Liver (tissue), 9 donors: ENCODE data around the gene PTRH1. TPM values are rescaled to one million over a fixed set of nuclear protein-coding genes. Genes with fewer than 3 reads are reported as not detected.

Experiments used
- DNase-seq: peaks from one replicate; pipeline ENCODE4 v3.0.0-alpha.2; 2017; ENCODE audit warnings: low spot score
- H3K27ac ChIP-seq, 2 donors: one replicate each; pipeline ENCODE4 v1.7.0; 2013; ENCODE audit warnings: inconsistent platforms in 2 of 2, low read length in 2 of 2, control low read depth in 1 of 2, low read depth in 1 of 2, mild to moderate bottlenecking in 1 of 2
- H3K27me3 ChIP-seq, 4 donors: one replicate each; pipeline versions ENCODE4 v1.6.1 to v1.7.0; 2013; ENCODE audit warnings: low read length in 3 of 4, inconsistent platforms in 1 of 4, mild to moderate bottlenecking in 1 of 4, moderate library complexity in 1 of 4; ENCODE audit not compliant: control insufficient read depth in 4 of 4, insufficient read depth in 4 of 4
- H3K36me3 ChIP-seq, 4 donors: one replicate each; pipeline versions ENCODE4 v1.6.1 to v1.7.0; 2013; ENCODE audit warnings: low read length in 3 of 4, mild to moderate bottlenecking in 3 of 4, low read depth in 1 of 4, moderate library complexity in 1 of 4; ENCODE audit not compliant: control insufficient read depth in 4 of 4, insufficient read depth in 3 of 4
- H3K4me1 ChIP-seq, 4 donors: one replicate each; pipeline versions ENCODE4 v1.6.1 to v1.7.0; 2013; ENCODE audit warnings: low read length in 3 of 4, mild to moderate bottlenecking in 3 of 4, moderate library complexity in 1 of 4; ENCODE audit not compliant: control insufficient read depth in 4 of 4, insufficient read depth in 4 of 4
- H3K4me3 ChIP-seq, 3 donors: one replicate each; pipeline versions ENCODE4 v1.6.1 to v1.7.0; 2013; ENCODE audit warnings: low read length in 3 of 3, control low read depth in 1 of 3, low read depth in 1 of 3, mild to moderate bottlenecking in 1 of 3
- H3K9ac ChIP-seq, 2 donors: one replicate each; pipeline ENCODE4 v1.7.0; 2013; ENCODE audit warnings: low read length in 2 of 2, mild to moderate bottlenecking in 2 of 2, moderate library complexity in 2 of 2, control low read depth in 1 of 2, low read depth in 1 of 2
- H3K9me3 ChIP-seq, 4 donors: one replicate each; pipeline versions ENCODE4 v1.6.1 to v1.7.0; 2013; ENCODE audit warnings: low read length in 3 of 4; ENCODE audit not compliant: control insufficient read depth in 4 of 4
- ATF3 ChIP-seq: IDR thresholded peaks from 2 replicates; pipeline ENCODE4 v1.6.1; 2016; ENCODE audit warnings: antibody characterized with exemption
- EGR1 ChIP-seq, 2 donors: IDR thresholded peaks; 2 replicates each; pipeline ENCODE4 v1.6.1; 2016 to 2018; ENCODE audit warnings: antibody characterized with exemption in 2 of 2, low read depth in 2 of 2
- FOXA1 ChIP-seq: IDR thresholded peaks from 2 replicates; pipeline ENCODE4 v1.6.1; 2016; ENCODE audit warnings: antibody characterized with exemption
- GABPA ChIP-seq, 2 donors: IDR thresholded peaks in 1 of 2; conservative IDR thresholded peaks in 1 of 2; 2 replicates each; pipeline ENCODE4 v1.6.1; 2016; ENCODE audit warnings: antibody characterized with exemption in 2 of 2, mild to moderate bottlenecking in 1 of 2, moderate library complexity in 1 of 2
- HNF4A ChIP-seq, 2 donors: conservative IDR thresholded peaks; 2 replicates each; pipeline ENCODE4 v1.6.1; 2016; ENCODE audit warnings: antibody characterized with exemption in 2 of 2, mild to moderate bottlenecking in 2 of 2
- HNF4G ChIP-seq: IDR thresholded peaks from 2 replicates; pipeline ENCODE4 v1.6.1; 2016; ENCODE audit warnings: antibody characterized with exemption
- JUND ChIP-seq, 2 donors: IDR thresholded peaks; 2 replicates each; pipeline ENCODE4 v1.6.1; 2016; ENCODE audit warnings: antibody characterized with exemption in 2 of 2
- MAX ChIP-seq: IDR thresholded peaks from 2 replicates; pipeline ENCODE4 v1.6.1; 2016; ENCODE audit warnings: antibody characterized with exemption
- NR2F2 ChIP-seq: IDR thresholded peaks from 2 replicates; pipeline ENCODE4 v1.6.1; 2016; ENCODE audit warnings: antibody characterized with exemption
- REST ChIP-seq: IDR thresholded peaks from 2 replicates; pipeline ENCODE4 v1.6.1; 2016; ENCODE audit warnings: antibody characterized with exemption, mild to moderate bottlenecking
- RXRA ChIP-seq, 2 donors: IDR thresholded peaks; 2 replicates each; pipeline ENCODE4 v1.6.1; 2017 to 2018; ENCODE audit warnings: antibody characterized with exemption in 2 of 2, mild to moderate bottlenecking in 1 of 2
- SP1 ChIP-seq: IDR thresholded peaks from 2 replicates; pipeline ENCODE4 v1.6.1; 2018; ENCODE audit warnings: antibody characterized with exemption, mild to moderate bottlenecking
- TAF1 ChIP-seq: conservative IDR thresholded peaks from 2 replicates; pipeline ENCODE4 v1.6.1; 2016; ENCODE audit warnings: antibody characterized with exemption, mild to moderate bottlenecking
- ZBTB33 ChIP-seq: IDR thresholded peaks from 2 replicates; pipeline ENCODE4 v1.6.1; 2016; ENCODE audit warnings: antibody characterized with exemption
- WGBS: extraction: QIAGEN DNeasy Blood & Tissue Kit; methylation state at CpG from one replicate; pipeline ENCODE4 v1.1.7; 2013; 5-methylcytosine and 5-hydroxymethylcytosine counted together
- polyA plus RNA-seq, 2 donors: library from polyadenylated mRNA; stranded (reverse) in 1 of 2; unstranded in 1 of 2; fragments of 200-250 nt in 1 of 2; fragments of >200 nt in 1 of 2; fragmentation: Nextera tagmentation in 1 of 2; extraction: Ambion mirVana in 1 of 2; gene quantifications; one replicate each; pipeline versions ENCODE4 v1.2.1 to v1.2.3, GENCODE V29; 2013 to 2015
- total RNA-seq, 2 donors: library from RNA; depleted of rRNA; stranded (reverse); fragments of >200 nt; gene quantifications; one replicate each; pipeline ENCODE4 v1.2.3, GENCODE V29; 2014
- donor health status: healthy.
- donor health status: healthy.
- donor health status: healthy.
- donor health status: healthy.
- donor health status: healthy.

The PTRH1 gene
- total and polyA plus RNA-seq, 4 donors: 6.7 to 21.6 (median 9.7) TPM

GRCh38 chr9:127711831-127712274, 3.6 kb downstream of the PTRH1 start:
- WGBS: 93% methylated on average over 11 of the region's 11 CpGs
- H3K4me1 ChIP-seq: peaks cover 2 to 12% (median 8%) of the 10 kb centered on the region in 4 donors

GRCh38 chr9:127711226-127711701, 4.2 kb downstream of the PTRH1 start:
- Histone ChIP-seq H3K9ac (no peak overlapping the region), H3K9me3 (no peaks in the 10 kb centered on the region), H3K4me1 (peaks cover 2 to 11% (median 7%) of the 10 kb centered on the region in 4 donors), H3K27ac (no peak overlapping the region), H3K27me3 (no peaks in the 10 kb centered on the region), H3K4me3 (no peak overlapping the region), H3K36me3 (no peaks in the 10 kb centered on the region)
- WGBS: 79% methylated on average over 9 of the region's 9 CpGs
- TF ChIP-seq GABPA (IDR thresholded peaks at IDR 0.05 in 1 of 2, conservative IDR thresholded peaks at IDR 0.05 in 1 of 2): no peak
- TF ChIP-seq ZBTB33: no peak
- no peak for TF ChIP-seq JUND (IDR thresholded peaks at IDR 0.05)
- no peak for TF ChIP-seq NR2F2
- no peak for TF ChIP-seq ATF3
- no peak for TF ChIP-seq FOXA1
- TF ChIP-seq EGR1 (IDR thresholded peaks at IDR 0.05; ENCODE audit: low read depth in 2 of 2): no peak
- TF ChIP-seq SP1: no peak
- TF ChIP-seq HNF4G: no peak
- no peak for TF ChIP-seq HNF4A (conservative IDR thresholded peaks at IDR 0.05)
- no peak for TF ChIP-seq TAF1
- no peak for TF ChIP-seq MAX
- no peak for DNase-seq

More at GRCh38 chr9:127711831-127712274, 3.6 kb downstream of the PTRH1 start:
- H3K27me3 ChIP-seq: no peaks in the 10 kb centered on the region
- DNase-seq: no peak
- TF ChIP-seq GABPA (IDR thresholded peaks at IDR 0.05 in 1 of 2, conservative IDR thresholded peaks at IDR 0.05 in 1 of 2): no peak
- TF ChIP-seq TAF1: no peak
- no peak for TF ChIP-seq ATF3
- no peak for TF ChIP-seq RXRA (IDR thresholded peaks at IDR 0.05)
- TF ChIP-seq NR2F2: no peak
- TF ChIP-seq HNF4G: no peak
- TF ChIP-seq MAX: no peak
- no peak for TF ChIP-seq REST
- TF ChIP-seq HNF4A (conservative IDR thresholded peaks at IDR 0.05): no peak
- H3K9me3 ChIP-seq: no peaks in the 10 kb centered on the region
- no peak overlapping the region for H3K4me3 ChIP-seq
- no peak overlapping the region for H3K27ac ChIP-seq
- H3K9ac ChIP-seq: no peak overlapping the region
- no peaks in the 10 kb centered on the region for H3K36me3 ChIP-seq
